Activated T-cell treated with anti-CD3 and anti-CD28 coated beads for 24 hours (primary cell): Measurements from ENCODE around the gene POU2F3.

Experiments used
- DNase-seq: peaks from one replicate; pipeline ENCODE4 v3.0.0-alpha.2; 2020; ENCODE audit warnings: low read depth

Gene POU2F3

GRCh38 chr11:120318906-120319305 lies 79.0 kb downstream of the POU2F3 start:
- no peak for DNase-seq

- no peak for DNase-seq
Observed at GRCh38 chr11:120324932-120325810, 85.2 kb downstream of the POU2F3 start, which contains the start of gene TLCD5. Gene TLCD5 (plus strand): TSS chr11:120325299. CDS start chr11:120327442, 2,143 bp downstream.

GRCh38 chr11:120326228-120326627 lies 86.3 kb downstream of the POU2F3 start:
- no peak for DNase-seq

- no peak for DNase-seq
Observed at GRCh38 chr11:120326845-120327281, 86.9 kb downstream of the POU2F3 start.

- DNase-seq: no peak
Observed at GRCh38 chr11:120327311-120327710, 87.4 kb downstream of the POU2F3 start.

- DNase-seq: no peak
Observed at GRCh38 chr11:120329556-120329955, 89.6 kb downstream of the POU2F3 start.

- no peak for DNase-seq
Observed at GRCh38 chr11:120330045-120330444, 90.1 kb downstream of the POU2F3 start.

GRCh38 chr11:120331301-120331996 lies 91.5 kb downstream of the POU2F3 start:
- no peak for DNase-seq

GRCh38 chr11:120332822-120333716 lies 93.1 kb downstream of the POU2F3 start:
- DNase-seq: no peak

GRCh38 chr11:120333801-120334200 lies 93.9 kb downstream of the POU2F3 start:
- DNase-seq: no peak

GRCh38 chr11:120334332-120334731 lies 94.4 kb downstream of the POU2F3 start:
- no peak for DNase-seq

- DNase-seq: peak; percentile 49
Observed at GRCh38 chr11:120334894-120335462, 95.0 kb downstream of the POU2F3 start.

- no peak for DNase-seq
Observed at GRCh38 chr11:120335556-120335907, 95.6 kb downstream of the POU2F3 start.

GRCh38 chr11:120335908-120336640 lies 96.1 kb downstream of the POU2F3 start, which contains the start of gene ARHGEF12:
Gene ARHGEF12 (plus strand): TSS chr11:120336413. CDS start chr11:120337244, 831 bp downstream.
- DNase-seq: peak; percentile 76

- DNase-seq: no peak
Observed at GRCh38 chr11:120336641-120337354, 96.9 kb downstream of the POU2F3 start.

GRCh38 chr11:120337355-120338106 lies 97.6 kb downstream of the POU2F3 start:
- no peak for DNase-seq

- DNase-seq: no peak
Observed at GRCh38 chr11:120338107-120338933, 98.4 kb downstream of the POU2F3 start.

- no peak for DNase-seq
Observed at GRCh38 chr11:120339394-120339890, 99.5 kb downstream of the POU2F3 start.
